Left lung (tissue), 10 donors: Measurements from ENCODE around the gene CARD14. TPM values are rescaled to one million over a fixed set of nuclear protein-coding genes. Genes with fewer than 3 reads are reported as not detected.

Experiments used
- ATAC-seq: fragments of 200-7000 bp; cut with Tn5 transposase; one replicate; pipeline ENCODE4 v1.9.1; 2020; ENCODE audit warnings: moderate library complexity
- DNase-seq, 4 donors: peaks; one replicate each; pipeline ENCODE4 v3.0.0-alpha.2; 2013 to 2020
- H3K27ac ChIP-seq, 2 donors: fragments of 200-600 bp; sonication (generic) in 1 of 2; one replicate each; pipeline versions ENCODE4 v1.5.0 to v1.8.0; 2020 to 2021
- H3K27me3 ChIP-seq, 2 donors: fragments of 200-600 bp; sonication (generic) in 1 of 2; one replicate each; pipeline versions ENCODE4 v1.5.0 to v1.8.0; 2020 to 2021
- H3K36me3 ChIP-seq, 2 donors: fragments of 200-600 bp; sonication (generic) in 1 of 2; one replicate each; pipeline versions ENCODE4 v1.5.0 to v1.8.0; 2020 to 2021
- H3K4me1 ChIP-seq, 2 donors: fragments of 200-600 bp; one replicate each; pipeline ENCODE4 v1.8.0; 2021
- H3K4me3 ChIP-seq, 2 donors: fragments of 200-600 bp; sonication (generic) in 1 of 2; one replicate each; pipeline versions ENCODE4 v1.5.0 to v1.8.0; 2020 to 2021; ENCODE audit warnings: mild to moderate bottlenecking in 1 of 2
- H3K9me3 ChIP-seq, 2 donors: fragments of 200-600 bp; sonication (generic) in 1 of 2; one replicate each; pipeline versions ENCODE4 v1.5.0 to v1.8.0; 2020 to 2021
- intact Hi-C, 2 donors: fragments of 100-400 bp; cut with DNase I; formaldehyde crosslinking; loops; one replicate each; pipeline versions ENCODE4 v1.11.2 to v1.14.2; 2022
- polyA plus RNA-seq, 6 donors: library from polyadenylated mRNA; unstranded; fragments of 120-200 nt; gene quantifications; one replicate each; pipeline ENCODE4 v1.2.1, GENCODE V29; 2013; ENCODE audit not compliant: insufficient read length in 6 of 6
- total RNA-seq, 2 donors: library from RNA; stranded (reverse); fragmentation: NEBNext Ultra II Directional; extraction: Animal tissue kit (Norgen Biotek cat#: 25700); gene quantifications; one replicate each; pipeline ENCODE4 v1.2.1, GENCODE V29; 2021
- TF ChIP-seq, protein P1 (sequence below), 2 donors: fragments of 200-600 bp; sonication (generic) in 1 of 2; IDR thresholded peaks; one replicate each; pipeline versions ENCODE4 v1.5.0 to v1.8.0; 2021; ENCODE audit warnings: antibody characterized with exemption in 2 of 2
- donor health status: DM: no; HTN: yes; CAD: no.
- donor health status: DM: no; HTN: no; CAD: no.

The CARD14 gene
- total and polyA plus RNA-seq, 8 donors: 0.41 to 3.2 (median 1.8) TPM

DNA sequence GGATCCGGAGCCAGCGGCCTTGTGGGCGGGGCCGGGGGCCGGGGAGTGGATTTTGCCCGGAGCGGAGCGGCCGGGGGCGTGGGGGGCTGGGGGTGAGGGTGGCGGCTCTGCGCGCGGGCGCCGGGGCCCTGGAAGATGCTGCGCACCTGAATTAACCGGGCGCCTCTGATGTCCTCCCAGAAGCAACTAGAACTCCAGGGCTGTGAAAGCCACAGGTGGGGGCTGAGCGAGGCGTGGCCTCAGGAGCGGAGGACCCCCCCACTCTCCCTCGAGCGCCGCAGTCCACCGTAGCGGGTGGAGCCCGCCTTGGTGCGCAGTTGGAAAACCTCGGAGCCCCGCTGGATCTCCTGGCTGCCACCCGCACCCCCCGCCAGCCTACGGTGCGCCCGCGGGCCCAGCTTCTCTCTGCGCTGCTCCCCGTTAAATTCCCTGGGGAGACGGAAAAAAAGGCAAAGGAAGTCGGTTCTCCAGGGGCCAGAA lies 50.9 kb downstream of the CARD14 start:
- Histone ChIP-seq H3K4me1 (peaks cover 11 to 42% of the 10 kb centered on the region in 2 donors), H3K36me3 (peaks cover 0 to 25% of the 10 kb centered on the region in 2 donors), H3K27ac (peak overlapping the region; percentile 59 to 90), H3K9me3 (no peaks in the 10 kb centered on the region), H3K4me3 (peak overlapping the region; percentile 79 to 98), H3K27me3 (peaks cover 0 to 19% of the 10 kb centered on the region in 2 donors)
- intact Hi-C loops: no loop called here
- TF ChIP-seq, protein P1, sequence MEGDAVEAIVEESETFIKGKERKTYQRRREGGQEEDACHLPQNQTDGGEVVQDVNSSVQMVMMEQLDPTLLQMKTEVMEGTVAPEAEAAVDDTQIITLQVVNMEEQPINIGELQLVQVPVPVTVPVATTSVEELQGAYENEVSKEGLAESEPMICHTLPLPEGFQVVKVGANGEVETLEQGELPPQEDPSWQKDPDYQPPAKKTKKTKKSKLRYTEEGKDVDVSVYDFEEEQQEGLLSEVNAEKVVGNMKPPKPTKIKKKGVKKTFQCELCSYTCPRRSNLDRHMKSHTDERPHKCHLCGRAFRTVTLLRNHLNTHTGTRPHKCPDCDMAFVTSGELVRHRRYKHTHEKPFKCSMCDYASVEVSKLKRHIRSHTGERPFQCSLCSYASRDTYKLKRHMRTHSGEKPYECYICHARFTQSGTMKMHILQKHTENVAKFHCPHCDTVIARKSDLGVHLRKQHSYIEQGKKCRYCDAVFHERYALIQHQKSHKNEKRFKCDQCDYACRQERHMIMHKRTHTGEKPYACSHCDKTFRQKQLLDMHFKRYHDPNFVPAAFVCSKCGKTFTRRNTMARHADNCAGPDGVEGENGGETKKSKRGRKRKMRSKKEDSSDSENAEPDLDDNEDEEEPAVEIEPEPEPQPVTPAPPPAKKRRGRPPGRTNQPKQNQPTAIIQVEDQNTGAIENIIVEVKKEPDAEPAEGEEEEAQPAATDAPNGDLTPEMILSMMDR (IDR thresholded peaks at IDR 0.05): no peak
- DNase-seq (peak in 3 of 4 donors; percentile 14 to 75 (median 33)), ATAC-seq (peak; percentile 38)

- TF ChIP-seq, protein P1 (IDR thresholded peaks at IDR 0.05): no peak
- DNase-seq (peak in 1 of 4 donors; percentile 76), ATAC-seq (no peak)
- H3K9me3 ChIP-seq: no peaks in the 10 kb centered on the region
- no peak overlapping the region for H3K27ac ChIP-seq
- peaks cover 0 to 19% of the 10 kb centered on the region in 2 donors for H3K27me3 ChIP-seq
- H3K4me3 ChIP-seq: peak overlapping the region; percentile 79 to 98
- peaks cover 11 to 42% of the 10 kb centered on the region in 2 donors for H3K4me1 ChIP-seq
- intact Hi-C loops: no loop called here
- H3K36me3 ChIP-seq: peaks cover 0 to 18% of the 10 kb centered on the region in 2 donors
These were observed 51.7 kb downstream of the CARD14 start for GRCh38 chr17:80221351-80222105.

GRCh38 chr17:80222376-80223141 lies 52.7 kb downstream of the CARD14 start:
- intact Hi-C loops: no loop called here
- peaks cover 0 to 9% of the 10 kb centered on the region in 2 donors for H3K36me3 ChIP-seq
- TF ChIP-seq, protein P1 (IDR thresholded peaks at IDR 0.05): no peak

DNA sequence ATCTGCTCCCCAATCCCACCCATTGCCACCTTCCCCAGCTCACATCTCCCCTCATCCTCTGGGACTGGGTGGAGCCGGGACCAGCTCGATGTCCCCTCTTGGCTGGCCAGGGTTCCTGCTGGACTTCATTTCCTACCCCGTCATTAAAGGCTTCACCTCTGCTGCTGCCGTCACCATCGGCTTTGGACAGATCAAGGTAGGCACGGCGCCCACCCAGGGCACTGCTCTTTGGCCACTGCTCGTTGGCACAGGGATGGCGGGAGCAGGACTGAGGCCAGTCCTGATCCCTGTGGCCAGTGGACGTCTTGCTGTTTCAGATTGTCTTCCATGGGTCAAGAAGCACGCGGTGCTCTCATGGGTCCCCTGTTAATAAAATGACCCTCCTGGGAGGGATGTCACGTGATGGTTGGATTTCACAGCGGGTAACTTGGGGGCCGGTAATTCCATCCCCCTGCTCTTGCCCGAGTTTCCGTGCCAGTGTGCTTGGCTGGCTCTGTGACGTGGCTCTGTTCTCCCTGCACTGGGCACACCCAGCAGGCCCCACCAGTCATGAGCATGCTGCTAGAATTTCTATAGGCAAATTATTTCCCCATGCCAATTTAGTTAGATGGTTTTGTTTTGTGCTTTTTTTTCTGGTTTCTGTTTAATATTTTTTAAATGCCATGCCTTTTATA lies 53.4 kb downstream of the CARD14 start:
- H3K4me3 ChIP-seq: no peak overlapping the region
- no peak overlapping the region for H3K27ac ChIP-seq
- intact Hi-C loops: no loop called here
- peaks cover 0 to 9% of the 10 kb centered on the region in 2 donors for H3K36me3 ChIP-seq
- H3K4me1 ChIP-seq: peaks cover 11 to 37% of the 10 kb centered on the region in 2 donors
- no peak for ATAC-seq
- H3K27me3 ChIP-seq: peaks cover 0 to 19% of the 10 kb centered on the region in 2 donors
- DNase-seq: peak in 1 of 4 donors; percentile 49
- TF ChIP-seq, protein P1 (IDR thresholded peaks at IDR 0.05): no peak
- no peaks in the 10 kb centered on the region for H3K9me3 ChIP-seq

More at GRCh38 chr17:80222376-80223141, 52.7 kb downstream of the CARD14 start:
- Histone ChIP-seq H3K9me3 (no peaks in the 10 kb centered on the region), H3K4me3 (no peak overlapping the region), H3K27ac (no peak overlapping the region), H3K27me3 (peaks cover 0 to 19% of the 10 kb centered on the region in 2 donors), H3K4me1 (peaks cover 11 to 42% of the 10 kb centered on the region in 2 donors)
- peak in 1 of 4 donors; percentile 38 for DNase-seq
- no peak for ATAC-seq
